CD1c-positive myeloid dendritic cell (primary cell): ENCODE data around the gene ACOT7.

ENCODE experiments used
- DNase-seq: peaks from one replicate; pipeline ENCODE4 v3.0.0-alpha.2; 2016; ENCODE audit errors: extremely low spot score

The ACOT7 gene

DNA sequence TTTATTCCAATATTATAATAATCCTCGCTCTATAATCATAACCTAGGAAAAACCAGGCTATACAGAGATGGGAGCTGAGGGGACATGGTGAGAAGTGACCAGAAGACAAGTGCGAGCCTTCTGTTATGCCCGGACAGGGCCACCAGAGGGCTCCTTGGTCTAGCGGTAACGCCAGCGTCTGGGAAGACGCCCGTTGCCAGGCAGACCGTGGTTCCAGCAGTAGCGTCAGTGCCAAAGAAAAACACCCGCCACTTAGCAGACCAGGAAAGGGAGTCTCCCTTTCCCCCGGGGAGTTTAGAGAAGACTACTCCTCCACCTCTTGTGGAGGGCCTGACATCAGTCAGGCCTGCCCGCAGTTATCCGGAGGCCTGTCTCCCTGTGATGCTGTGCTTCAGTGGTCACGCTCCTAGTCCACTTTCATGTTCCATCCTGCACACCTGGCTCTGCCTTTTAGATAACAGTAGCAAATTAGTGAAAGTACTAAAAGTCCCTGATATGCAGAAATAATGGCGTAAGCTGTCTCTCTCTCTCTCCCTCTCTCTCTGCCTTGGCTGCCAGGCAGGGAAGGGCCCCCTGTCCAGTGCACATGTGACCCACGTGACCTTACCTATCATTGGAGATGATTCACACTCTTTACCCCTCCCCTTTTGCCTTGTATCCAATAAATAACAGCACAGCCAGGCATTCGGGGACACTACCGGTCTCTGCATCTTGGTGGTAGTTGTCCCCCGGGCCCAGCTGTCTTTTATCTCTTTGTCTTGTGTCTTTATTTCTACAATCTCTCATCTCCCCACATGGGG, 30.3 kb downstream of the ACOT7 start:
- peak; percentile 40 for DNase-seq

DNA sequence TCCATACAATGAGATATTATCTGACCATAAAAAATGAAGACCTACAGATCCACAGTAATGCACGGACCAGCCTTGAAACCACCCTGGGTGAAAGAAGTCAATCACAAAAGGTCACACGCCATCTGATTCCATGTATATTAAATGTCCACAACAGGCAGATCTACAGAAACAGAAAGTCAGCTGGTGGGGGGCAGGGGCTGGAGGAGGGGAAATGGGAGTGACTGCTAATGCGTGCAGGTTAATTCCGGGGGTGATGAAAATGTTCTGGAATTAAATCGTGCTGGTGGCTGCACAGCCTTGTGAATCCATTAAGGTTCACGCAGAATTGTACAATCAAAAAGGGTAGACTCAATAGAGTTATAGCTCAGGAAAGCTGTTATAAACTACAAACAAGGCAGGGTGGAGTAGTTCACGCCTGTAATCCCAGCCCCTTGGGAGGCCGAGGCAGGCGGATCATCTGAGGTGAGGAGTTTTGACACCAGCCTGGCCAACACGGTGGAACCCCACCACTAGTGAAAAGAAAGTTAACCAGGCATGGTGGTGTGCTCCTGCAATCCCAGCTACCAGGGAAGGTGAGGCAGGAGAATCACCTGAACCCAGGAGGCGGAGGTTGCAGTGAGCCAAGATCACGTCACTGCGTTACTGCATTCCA, 32.3 kb downstream of the ACOT7 start:
- no peak for DNase-seq

DNA sequence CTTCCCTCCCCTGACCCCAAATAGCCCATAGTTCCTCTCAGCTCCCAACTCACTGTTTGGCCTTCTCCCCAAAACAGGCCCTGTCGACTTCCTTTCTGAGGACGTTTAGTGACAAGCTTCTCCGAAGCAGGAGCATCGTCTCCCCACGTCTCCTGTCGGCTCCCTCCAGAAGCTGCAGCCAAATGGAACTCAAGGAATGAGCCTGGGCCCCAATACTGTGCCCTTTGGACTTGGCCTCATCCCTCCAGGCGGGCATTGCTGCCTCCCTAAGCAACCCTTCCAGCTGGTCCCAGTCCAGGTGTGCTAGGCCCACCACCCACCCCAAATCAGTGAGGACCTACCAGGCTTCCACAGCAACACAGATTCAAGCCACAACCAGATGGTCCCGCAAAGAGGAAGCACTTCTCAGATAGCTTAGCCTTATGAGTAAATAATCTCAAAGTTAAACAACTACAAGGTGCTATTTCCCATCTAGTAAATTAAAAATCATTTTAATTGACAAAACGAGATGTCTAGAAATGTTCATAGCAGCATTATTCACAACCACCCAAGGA, 33.0 kb downstream of the ACOT7 start:
- peak; percentile 9 for DNase-seq

DNA sequence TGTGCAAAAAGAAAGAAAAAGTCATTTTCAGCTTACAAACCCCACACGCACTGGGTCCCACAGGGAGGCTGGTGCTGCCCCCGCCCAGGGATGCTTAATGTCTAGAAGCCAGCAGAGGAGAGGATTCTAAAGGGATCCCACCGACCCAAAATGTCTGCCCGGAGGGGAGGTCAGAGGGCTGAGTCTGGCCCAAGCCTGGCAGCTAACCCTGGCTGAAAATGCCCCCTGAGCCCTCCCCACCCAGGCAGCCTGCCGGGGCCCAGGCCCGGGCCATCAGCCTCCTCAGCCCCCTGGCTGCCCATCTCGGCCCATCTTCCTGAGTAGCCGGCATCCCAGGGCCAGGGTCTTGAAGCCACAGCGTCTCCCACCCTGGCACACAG, 33.5 kb downstream of the ACOT7 start:
- DNase-seq: no peak

DNA sequence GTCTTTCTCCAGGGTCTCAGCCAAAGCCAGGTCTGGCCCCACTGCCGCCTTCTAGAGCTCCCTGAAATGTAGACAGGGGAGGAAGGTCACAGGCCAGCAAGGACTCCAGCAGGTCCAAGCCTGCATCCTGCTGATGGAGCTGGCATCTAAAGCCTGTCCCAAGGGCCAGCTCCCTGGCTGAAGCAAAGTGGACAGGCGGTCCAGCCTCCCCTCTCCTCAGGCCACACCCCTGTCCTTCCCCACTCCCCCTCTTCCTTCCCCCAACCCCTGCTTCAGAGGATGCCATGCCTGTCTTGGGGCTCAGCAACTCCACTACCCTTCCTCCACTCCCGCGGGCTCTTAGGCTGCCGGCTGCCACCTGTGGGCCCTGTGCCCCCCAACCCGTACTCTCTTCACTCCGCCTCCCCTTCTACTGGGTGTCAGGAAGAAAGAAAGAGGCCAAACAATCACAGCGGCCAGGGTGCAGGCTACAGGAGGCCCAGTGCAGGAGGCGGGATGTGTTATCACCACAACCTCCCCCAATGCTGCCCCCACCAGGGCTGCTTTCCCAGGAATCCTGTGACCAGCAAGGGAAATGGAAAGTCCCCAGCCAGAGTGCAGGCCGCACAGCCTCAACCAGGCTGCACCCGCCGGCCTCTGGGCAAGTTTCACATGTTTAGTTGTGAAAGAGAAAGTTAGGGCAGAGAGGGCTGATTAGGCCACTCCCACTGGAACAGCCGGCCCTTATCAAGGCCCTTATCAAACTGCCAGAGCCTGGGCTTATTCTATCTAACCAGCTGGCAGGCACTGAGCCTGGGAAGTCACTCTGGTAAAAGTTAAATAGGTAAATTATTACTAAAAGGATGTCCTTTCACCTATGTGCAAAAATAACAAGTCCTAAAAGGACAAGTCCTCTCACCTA, 34.1 kb downstream of the ACOT7 start:
- DNase-seq: peak; percentile 78

DNA sequence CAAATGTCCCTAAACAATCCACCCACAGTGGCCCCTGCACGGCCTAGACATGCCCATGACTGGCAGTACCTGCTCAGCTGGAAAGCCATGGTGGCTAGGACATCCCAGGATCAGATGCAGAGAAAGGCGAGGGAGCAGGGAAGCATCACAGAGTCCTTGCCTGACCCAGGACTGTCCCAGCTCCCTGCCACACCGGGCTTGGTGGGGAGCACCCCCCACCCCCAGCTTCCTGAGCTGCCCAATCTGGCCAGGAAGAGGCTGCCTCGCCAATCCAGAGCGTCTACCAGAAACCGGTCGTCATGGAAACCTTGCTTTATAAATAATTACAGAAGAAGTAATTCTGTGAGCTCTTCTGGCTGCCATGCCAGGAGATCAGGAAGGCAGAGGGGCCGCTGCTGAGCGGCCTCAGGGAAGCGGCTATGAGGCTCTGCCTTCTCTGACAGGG, 34.8 kb downstream of the ACOT7 start:
- peak; percentile 92 for DNase-seq

DNA sequence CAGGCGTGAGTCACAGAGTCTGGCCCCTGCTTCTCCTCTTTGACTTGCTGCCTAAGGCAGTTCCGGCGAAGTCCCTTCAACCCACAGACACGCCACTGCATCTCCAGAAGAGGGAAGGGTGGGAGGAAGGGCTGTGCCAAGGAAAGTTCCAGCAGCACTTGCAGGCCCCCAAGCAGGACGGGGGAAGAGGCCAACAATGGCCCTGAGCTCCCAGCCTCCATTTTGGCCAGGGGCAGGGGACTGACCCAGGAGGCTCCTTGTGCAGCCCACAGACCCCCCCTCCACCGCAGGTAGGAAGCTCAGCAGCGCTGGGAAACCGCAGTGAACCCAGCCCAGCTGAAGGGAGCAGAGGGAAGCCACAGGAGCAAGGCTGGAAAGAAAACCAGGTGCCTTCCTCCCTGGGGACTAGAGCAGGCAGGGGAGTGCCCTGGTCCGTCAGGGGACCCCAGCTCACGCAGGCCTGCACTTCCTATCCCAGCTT, 35.4 kb downstream of the ACOT7 start:
- peak; percentile 84 for DNase-seq

DNA sequence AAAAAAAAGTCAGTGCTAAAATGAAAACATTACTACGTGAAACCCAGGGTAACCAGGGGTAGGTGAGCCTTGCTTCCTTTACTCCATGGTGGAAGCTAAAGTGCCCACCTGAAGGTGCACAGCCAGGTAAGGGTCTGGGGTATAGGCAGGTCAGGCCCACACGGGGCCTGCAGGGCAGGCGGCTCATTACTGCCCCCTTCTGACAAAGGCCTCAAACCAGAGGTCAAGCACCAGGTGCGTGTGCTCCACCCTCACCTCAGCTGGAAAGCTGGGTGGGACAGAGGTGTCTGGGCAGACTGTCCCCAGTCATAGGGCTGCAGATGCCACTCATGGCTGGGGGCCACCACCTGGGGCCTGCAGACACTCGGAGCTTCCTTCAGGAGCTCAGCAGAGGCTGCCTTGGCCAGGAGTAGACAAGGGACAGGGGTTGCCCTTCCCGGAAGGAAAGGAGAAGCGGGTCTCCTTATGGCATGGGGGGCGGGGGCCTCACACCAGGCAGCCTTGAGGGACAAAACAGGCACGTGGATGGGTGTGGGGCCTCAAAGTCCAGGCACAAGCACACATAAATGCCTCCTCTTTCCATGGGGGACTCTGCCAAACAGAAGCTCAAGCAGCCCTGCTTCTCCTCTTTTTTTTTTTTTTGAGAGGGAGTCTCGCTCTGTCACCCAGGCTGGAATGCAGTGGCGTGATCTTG, 36.2 kb downstream of the ACOT7 start:
- no peak for DNase-seq

DNA sequence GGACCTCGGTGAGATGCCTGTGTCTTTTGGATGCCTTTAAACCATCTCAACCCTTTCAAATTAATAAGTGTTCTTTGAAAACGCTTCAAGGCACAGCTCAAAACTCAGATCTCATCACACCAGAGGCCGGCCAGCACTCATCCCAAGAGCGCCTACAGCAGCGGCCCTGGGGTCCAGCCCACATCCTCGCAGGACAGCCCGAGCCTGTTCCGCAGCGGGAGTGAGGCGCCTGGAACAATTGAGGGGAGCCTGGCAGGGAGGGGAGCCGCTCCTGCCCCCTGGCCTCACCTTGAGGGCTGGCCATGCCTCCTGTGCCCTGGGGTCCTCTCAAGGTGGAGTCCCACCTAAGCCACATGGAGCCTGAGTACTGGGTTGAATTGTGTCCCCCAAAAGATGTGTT, 37.9 kb downstream of the ACOT7 start:
- no peak for DNase-seq

DNA sequence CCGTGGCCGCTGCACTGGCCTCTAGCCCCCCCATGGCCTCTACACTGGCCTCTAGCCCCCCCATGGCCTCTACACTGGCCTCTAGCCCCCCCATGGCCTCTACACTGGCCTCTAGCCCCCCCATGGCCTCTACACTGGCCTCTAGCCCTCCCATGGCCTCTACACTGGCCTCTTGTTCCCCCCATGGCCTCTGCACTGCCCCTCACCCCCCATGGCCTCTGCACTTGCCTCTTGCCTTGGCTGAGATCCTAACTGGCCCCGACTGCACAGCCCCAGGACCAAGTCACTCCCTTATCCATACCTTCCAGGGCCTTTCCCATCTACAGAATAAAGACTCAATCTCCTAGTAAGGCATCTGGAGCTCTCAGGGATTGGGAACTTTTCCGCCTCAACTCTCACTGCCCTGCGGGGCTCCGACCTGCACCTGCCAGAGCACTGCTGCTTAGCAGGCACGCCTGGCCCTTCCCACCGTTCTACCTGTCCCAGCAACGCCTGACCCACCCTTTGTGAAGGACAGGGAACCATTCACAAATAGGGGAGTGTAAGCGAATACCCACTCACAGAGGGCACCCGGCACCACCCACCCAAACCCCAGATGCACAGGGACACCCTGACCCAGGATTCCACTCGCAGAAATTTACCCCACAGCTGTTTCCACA, 38.8 kb downstream of the ACOT7 start:
- DNase-seq: no peak

DNA sequence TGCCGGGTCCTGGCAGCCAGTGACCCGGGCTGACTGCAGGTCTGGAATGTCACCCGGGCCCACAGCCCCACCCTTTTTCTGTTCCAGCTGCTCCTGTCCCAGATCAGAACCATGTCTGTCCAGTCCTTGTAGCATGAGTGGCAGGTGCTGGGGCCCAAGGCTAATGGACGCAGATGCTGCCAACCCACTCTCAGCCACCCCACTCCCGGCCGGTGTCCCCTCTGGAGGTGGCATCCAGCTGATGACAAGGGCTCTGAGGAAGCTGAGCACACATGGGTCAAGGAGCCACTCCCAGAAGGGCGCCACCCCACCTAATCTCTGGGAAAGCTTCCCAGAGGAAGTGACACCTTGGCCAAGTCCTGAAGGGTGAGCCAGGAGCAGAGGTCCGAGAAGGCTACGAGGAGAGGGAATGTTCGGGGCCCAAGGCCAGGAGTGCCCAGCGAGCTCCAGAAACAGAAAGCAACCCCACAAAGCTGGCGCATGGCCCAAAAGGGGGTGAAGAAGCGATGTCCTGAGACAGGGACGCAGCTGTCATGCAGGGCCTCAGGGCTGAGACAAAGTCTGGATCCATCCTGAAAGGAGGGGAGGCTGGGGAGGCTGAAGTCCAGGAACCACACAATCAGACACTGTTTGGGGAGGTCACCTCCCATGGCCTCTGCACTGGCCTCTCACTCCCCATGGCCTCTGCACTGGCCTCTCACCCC, 39.5 kb downstream of the ACOT7 start:
- DNase-seq: no peak

DNA sequence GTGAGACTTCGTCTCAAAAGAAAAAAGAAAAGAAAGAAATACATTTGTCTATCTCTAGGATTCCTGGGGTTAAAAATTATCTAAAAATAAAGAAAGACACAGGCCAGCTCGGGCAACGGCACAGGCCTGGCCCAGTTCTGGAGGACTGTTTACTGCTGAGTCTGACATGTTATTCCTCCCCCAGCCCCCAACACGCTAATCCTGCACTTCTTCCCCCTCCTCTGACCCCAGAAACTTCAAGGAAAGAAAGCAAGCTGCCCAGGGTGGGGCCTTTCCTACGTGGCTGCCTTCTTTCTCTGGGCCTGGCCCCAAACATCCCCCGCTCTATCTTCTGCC, 40.0 kb downstream of the ACOT7 start:
- DNase-seq: no peak

DNA sequence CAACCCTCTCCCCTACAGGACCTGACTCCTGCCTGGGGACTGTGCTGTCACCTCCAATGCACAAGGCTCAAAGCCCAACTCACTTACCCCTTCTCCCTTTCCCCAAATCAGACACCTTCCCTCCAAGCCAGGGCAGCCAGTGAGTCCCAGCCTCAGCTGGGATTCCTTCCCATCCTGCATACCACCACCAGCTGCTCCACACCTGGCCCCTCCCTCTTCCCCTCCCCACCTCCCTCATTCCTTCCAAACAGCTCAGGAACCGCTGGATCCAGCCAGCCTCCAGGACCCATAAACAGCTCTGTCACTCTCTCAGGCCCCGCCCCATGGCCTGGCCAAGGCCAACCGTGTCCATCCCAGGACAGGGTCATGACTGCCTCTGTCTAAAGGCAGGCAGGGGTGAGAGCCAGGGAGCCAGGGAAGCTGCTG, 41.4 kb downstream of the ACOT7 start:
- DNase-seq: no peak

DNA sequence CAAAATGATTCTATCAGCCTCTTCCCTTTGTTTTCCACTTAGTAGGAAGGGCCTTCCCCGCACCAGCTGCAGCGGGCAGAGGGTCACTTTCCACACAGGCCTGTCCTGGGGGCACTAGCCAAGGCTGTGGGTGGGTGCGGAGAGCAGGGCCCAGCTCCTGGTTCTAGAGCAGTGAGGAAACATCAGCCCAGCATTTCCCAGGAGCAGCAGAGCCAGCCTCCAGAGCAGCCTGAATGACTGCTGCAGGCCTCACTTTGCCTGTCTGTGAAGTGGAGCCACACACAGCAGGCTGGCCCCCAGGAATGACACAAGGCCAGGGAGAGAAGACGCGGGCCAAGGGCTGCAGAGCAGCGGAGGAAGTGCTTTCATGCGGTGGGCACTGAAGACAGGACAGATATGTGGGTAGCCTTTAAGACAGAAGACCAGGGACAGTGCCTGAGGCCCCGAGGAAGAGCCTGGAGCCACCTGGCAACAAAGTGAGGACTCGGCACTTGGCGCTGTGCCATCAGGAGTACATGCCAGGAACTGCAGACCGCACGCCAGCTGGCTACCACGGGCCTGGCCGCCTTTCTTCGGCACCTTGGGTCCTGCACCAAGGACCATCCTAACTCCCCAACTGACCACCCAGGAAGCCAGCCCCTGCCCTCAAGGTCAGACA, 42.0 kb downstream of the ACOT7 start:
- DNase-seq: no peak

DNA sequence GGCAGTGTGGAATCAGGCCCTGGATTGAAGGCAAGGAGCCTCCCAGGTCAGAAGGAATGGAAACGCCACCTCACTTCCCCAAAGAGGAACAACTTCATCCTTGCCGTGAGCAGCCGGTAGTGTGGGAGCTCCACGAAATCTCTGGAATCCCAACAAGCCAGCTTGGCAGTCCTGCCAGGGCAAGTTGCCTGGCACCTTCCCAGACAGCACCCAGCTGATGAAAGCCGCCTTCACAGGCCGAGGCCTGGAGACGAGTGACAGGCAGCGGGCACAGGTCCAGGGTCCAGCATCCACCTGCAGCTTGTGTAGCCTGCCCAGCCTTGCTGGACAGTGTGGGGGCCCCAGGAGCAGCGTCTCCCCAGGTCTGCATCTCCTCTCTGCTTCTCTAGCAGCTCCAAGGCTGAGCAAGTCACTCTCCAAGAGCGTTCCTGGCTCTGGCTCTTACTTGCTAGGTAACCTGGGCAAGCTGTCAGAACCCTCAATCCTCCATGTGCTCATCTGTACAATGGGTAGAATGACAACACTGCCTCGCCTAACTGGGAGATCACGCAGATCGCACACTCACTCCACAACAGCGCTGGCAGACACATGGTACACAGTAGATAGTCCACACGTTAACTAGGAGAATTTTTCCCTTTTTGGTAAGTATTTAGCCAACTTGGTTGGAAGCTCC, 43.0 kb downstream of the ACOT7 start:
- DNase-seq: no peak

DNA sequence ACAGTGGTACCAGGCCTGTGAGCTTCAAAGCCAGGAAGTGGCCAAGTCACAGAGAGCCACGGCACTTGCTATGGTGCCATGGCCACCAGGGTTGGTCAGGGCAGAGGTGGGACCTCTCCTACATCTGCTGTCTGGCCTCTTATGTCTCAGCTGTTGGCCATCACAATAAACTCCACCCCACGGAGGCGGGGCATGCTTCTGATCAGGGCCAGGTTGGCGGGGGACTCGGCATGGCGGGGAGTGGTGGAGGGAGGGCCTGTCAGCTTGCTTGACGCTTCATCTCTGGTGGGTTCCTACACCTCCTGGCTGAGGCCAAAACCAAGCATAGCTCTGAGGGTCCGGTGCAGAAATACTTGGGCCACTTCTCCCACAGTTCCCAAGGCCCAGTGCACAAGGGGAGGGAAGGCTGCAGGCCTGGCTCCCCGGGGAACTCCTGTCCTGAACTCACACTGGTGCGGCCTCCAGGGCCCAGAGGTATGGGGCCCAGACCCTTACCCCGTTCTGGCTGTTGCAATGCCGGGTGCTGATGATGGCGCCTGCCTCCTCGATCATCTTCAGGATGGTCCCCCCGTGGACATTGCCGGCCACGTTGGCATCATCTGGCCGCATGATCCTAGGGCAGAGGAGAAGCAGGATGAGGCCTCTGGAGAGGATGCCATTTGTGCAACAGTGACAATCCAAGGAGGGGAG, 44.2 kb downstream of the ACOT7 start:
- no peak for DNase-seq

DNA sequence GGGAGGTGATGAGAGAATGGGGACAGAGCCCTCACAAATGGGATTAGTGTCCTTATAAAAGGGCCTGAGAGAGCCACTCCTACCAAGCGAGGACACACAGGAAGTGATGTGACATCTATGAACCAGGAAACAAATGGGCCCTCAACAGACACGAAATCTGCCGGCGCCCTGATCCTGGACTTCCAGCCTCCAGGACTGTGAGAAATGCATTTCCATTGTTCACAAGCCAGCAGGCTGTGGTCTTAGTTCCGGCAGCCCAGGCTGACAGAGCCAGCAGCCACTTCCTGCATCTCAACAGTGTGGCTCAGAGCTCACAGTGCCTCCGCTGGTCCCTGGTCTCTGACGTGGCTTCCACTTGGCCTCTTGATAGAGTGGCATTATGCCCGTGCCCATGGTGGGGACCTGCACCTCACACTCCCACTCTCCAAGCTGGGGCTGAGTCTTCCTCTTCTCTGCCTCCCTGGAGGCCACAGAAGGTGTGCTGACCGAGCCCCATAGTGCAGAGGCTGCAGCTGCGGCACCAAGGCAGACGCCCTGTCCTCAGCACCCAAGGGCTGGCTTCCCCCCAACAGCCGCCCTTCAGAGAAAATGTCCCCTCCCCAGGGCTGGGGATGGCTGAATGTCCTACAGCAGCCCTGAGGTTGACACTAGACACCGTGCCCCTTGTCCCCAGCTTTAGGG, 44.9 kb downstream of the ACOT7 start:
- DNase-seq: peak; percentile 48
